Activated CD4-positive, alpha-beta T cell treated with anti-CD3 and anti-CD28 coated beads for 36 hours (primary cell): ENCODE data around the gene TNFRSF1A. TPM values are rescaled to one million over a fixed set of nuclear protein-coding genes. Genes with fewer than 3 reads are reported as not detected.
"Not testable (repeated sequence)": the region's sequence is repeated elsewhere in the genome, so short reads cannot be mapped to it uniquely, and the experiment has no call there.

Source experiments
- ATAC-seq: fragments of 200-7000 bp; cut with Tn5 transposase; one replicate; pipeline ENCODE4 v1.10.0; 2021; ENCODE audit warnings: mild to moderate bottlenecking, moderate library complexity
- CTCF ChIA-PET: fragments of 350-600 bp; sonication (Branson Sonifier 250); formaldehyde crosslinking; loops from one replicate; lab custom pipeline; 2021; ENCODE audit warnings: antibody characterized with exemption; lab: Charles Lee
- POLR2A ChIA-PET: fragments of 350-600 bp; sonication (Branson Sonifier 250); formaldehyde crosslinking; loops from one replicate; lab custom pipeline; 2021; ENCODE audit warnings: antibody characterized with exemption, inconsistent platforms; lab: Charles Lee
- DNase-seq: peaks from one replicate; pipeline ENCODE4 v3.0.0-alpha.2; 2020
- H3K27ac Mint-ChIP-seq: one replicate; pipeline ENCODE4 v1.8.0; 2021; ENCODE audit warnings: mixed read lengths
- H3K27me3 Mint-ChIP-seq: one replicate; pipeline ENCODE4 v1.8.0; 2021; ENCODE audit warnings: mixed read lengths
- H3K36me3 Mint-ChIP-seq: one replicate; pipeline ENCODE4 v1.8.0; 2021; ENCODE audit warnings: low read depth, mixed read lengths
- H3K4me1 Mint-ChIP-seq: one replicate; pipeline ENCODE4 v1.8.0; 2021; ENCODE audit warnings: mixed read lengths
- H3K4me3 Mint-ChIP-seq: one replicate; pipeline ENCODE4 v1.8.0; 2021; ENCODE audit warnings: mild to moderate bottlenecking, moderate library complexity, mixed read lengths
- H3K9me3 Mint-ChIP-seq: one replicate; pipeline ENCODE4 v1.8.0; 2021; ENCODE audit warnings: low read depth, mixed read lengths
- intact Hi-C, 2 experiments: fragments of 100-400 bp; cut with DNase I in 1 of 2; cut with micrococcal nuclease in 1 of 2; formaldehyde crosslinking; loops; one replicate each; pipeline versions ENCODE4 v1.14.2 to v1.15.1; 2022 to 2024; cut with DNase I, micrococcal nuclease
- total RNA-seq, 2 experiments: library from RNA; stranded (reverse); gene quantifications; one replicate each; pipeline ENCODE4 v1.2.3, GENCODE V29; 2021

TNFRSF1A gene
- total RNA-seq, 2 experiments from 2014 or later: 42.1 to 58.7 TPM

DNA sequence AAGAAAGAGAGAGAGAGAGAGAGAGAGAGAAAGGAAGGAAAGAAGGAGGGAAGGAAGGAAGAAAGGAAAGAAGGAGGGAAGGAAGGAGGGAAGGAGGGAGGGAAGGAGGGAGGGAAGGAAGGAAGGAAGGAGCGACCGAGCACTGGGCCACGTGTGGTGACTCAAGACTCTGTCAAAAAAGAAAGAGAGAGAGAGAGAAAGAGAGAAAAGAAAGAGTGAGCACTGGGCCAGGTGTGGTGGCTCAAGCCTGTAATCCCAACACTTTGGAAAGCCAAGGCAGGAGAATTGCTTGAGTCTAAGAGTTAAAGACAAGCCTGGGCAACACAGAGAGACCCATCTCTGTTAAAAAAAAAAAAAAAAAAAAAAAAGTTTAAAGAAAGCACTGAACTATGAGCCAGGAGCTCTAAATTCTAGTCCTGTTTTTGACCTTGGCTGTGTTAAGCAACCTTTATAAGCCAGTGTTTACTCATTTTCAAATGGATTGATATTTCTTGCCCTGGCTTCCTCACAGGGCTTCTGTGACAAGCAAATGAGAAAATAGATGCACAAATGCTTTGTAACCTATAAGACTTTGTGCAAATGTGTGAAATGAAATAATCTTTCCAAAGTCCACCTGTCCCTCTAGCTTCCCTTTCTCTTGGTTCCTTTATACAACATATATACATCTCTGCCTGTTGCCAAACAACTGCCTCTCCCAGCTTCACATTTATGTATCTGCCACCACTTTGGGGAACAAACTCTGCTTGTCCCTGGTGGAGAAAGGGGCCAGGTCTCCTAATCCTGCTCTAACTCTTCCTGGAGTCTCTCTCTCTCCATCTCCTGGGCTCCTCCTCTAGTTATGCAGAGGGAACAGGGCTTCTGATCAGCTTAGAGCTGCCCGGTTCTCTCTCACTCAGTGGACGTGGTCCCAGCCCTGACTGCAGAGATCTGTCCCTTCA is 47.5 kb downstream of the TNFRSF1A start:
- DNase-seq: no peak
- ChIA-PET CTCF (interaction anchor here (0.7 to 1.3 kb wide), 2 partner anchors 9 to 10 kb away, joined by 3 to 5 read pairs; no protein-coding TSS in a partner anchor), POLR2A (interaction anchor here (0.7 kb wide), 1 partner anchor 137 kb away, joined by 4 read pairs; no protein-coding TSS in a partner anchor)
- no peak overlapping the region for H3K4me3 Mint-ChIP-seq
- intact Hi-C loops: no loop called here
- no peaks in the 10 kb centered on the region for H3K36me3 Mint-ChIP-seq
- no peaks in the 10 kb centered on the region for H3K9me3 Mint-ChIP-seq
- ATAC-seq: no peak
- H3K27ac Mint-ChIP-seq: no peak overlapping the region
- H3K27me3 Mint-ChIP-seq: no peaks in the 10 kb centered on the region
- no peaks in the 10 kb centered on the region for H3K4me1 Mint-ChIP-seq

DNA sequence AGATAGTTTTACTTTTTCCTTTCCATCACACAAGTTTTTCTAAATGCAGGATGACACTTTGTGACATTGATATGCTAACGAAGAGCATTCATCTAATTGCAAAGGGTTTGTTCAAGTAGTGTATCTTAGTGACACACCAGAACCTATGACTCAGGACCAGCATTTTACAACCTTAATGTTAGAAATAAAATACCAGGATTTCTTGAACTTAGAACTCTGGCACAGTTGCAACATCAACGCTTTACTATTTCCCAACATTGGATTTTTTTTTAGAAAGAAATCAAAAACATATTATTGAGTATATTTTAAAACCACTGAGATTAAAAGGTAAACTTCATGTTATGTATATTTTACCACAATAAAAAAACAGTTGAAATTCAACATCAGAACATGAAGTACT is 49.3 kb downstream of the TNFRSF1A start:
- H3K36me3 Mint-ChIP-seq: no peaks in the 10 kb centered on the region
- H3K4me1 Mint-ChIP-seq: no peaks in the 10 kb centered on the region
- CTCF ChIA-PET: interaction anchor here (0.6 to 1.0 kb wide), 4 partner anchors 15 to 78 kb away, joined by 3 to 4 read pairs (median 3); no protein-coding TSS in a partner anchor
- H3K27me3 Mint-ChIP-seq: peaks cover 2% of the 10 kb centered on the region
- intact Hi-C loops: no loop called here
- H3K4me3 Mint-ChIP-seq: no peak overlapping the region
- H3K9me3 Mint-ChIP-seq: no peaks in the 10 kb centered on the region
- H3K27ac Mint-ChIP-seq: no peak overlapping the region
- POLR2A ChIA-PET: no interaction called here
- no peak for ATAC-seq
- no peak for DNase-seq

DNA sequence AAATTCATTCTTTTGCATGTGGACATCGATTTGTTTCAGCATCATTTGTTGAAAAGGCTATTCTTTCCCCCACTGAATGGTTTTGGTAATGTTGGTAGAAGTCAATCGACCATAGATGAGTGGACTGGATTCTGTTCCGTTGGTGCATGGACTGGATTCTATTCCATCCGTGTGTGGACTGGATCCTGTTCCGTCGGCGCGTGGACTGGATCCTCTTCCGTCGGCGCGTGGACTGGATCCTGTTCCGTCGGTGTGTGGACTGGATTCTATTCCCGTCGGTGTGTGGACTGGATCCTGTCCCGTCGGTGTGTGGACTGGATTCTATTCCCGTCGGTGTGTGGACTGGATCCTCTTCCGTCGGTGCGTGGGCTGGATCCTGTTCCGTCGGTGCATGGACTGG is 52.0 kb downstream of the TNFRSF1A start:
- ATAC-seq, H3K9me3 Mint-ChIP-seq, CTCF ChIA-PET, DNase-seq, POLR2A ChIA-PET, intact Hi-C loops, H3K36me3 Mint-ChIP-seq, H3K4me3 Mint-ChIP-seq, H3K27me3 Mint-ChIP-seq, H3K27ac Mint-ChIP-seq, H3K4me1 Mint-ChIP-seq: not testable (repeated sequence)

DNA sequence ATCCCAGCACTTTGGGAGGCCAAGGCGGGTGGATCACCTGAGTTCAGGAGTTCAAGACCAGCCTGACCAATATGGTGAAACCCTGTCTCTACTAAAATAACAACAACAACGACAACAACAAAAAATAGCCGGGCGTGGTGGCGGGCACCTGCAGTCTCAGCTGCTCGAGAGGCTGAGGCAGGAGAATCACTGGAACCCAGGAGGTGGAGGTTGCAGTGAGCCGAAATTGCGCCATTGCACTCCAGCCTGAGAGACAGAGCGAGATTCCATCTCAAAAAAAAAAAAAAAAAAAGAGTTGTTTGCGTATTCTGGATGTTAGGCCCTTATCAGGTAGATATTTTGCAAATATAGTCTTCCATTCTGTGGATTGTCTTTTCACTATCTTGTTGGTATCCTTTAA is 52.8 kb downstream of the TNFRSF1A start:
- H3K36me3 Mint-ChIP-seq, POLR2A ChIA-PET, H3K9me3 Mint-ChIP-seq, H3K4me1 Mint-ChIP-seq, H3K4me3 Mint-ChIP-seq, DNase-seq, intact Hi-C loops, H3K27ac Mint-ChIP-seq, H3K27me3 Mint-ChIP-seq, ATAC-seq: not testable (repeated sequence)
- CTCF ChIA-PET: interaction anchor here (2.1 kb wide), 1 partner anchor 10 kb away, joined by 6 read pairs; no protein-coding TSS in a partner anchor

DNA sequence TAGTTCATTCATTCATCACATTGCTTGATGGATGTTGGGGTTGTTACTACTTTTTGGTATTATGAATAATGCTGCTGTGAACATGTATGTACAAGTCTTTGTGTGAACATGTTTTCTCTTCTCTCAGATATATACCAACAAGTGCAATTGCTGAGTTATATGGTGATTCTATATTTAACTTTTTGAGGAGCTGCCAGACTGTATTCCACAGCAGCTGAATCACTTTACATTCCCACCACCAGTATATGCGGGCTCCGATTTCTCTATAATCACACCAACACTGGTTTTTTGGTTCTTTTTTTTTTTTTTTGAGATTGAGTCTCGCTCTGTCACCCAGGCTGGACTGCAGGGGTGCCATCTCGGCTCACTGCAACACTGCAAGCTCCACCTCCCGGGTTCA is 53.6 kb downstream of the TNFRSF1A start:
- ChIA-PET POLR2A (no interaction called here), CTCF (interaction anchor here (1.2 to 2.9 kb wide), 4 partner anchors 9 to 147 kb away, joined by 3 to 31 read pairs (median 5); no protein-coding TSS in a partner anchor)
- Mint-ChIP-seq H3K4me3 (no peak overlapping the region), H3K4me1 (peaks cover 2% of the 10 kb centered on the region), H3K27ac (no peak overlapping the region), H3K9me3 (no peaks in the 10 kb centered on the region), H3K27me3 (peaks cover 4% of the 10 kb centered on the region), H3K36me3 (no peaks in the 10 kb centered on the region)
- intact Hi-C loops: no loop called here
- ATAC-seq (no peak), DNase-seq (no peak)

DNA sequence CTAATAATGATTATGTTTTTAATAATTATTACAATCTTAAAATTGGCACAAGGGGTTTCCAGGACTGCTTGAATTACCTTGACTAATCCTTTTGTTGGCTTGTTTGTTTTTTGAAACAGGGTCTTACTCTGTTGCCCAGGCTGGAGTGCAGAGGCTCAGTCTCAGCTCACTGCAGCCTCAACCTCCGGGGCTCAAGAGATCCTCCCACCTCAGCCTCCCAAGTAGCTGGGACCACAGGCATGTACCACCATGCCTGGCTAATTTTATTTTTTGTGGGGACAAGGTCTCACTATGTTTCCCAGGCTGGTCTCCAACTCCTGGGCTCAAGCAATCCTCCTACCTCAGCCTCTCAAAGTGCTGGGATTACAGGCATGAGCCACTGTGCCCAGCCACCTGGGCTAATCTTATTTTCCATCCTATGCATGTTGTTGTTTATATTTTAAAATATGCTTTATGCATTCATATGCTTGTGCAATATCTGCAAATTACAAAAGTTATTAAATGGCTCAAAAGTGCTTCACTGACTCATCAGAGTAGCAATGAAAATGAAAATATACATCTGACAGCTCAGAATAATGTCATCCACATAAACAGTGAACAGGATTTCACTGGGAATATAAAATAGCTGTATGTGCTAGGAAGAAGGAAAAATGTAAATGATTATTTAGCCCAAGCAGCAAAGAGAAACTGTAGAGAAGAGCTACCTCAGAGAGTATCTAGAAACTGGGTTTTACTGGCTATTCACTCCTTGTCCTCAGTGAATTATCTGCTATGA is 56.2 kb downstream of the TNFRSF1A start:
- H3K36me3 Mint-ChIP-seq: no peaks in the 10 kb centered on the region
- ChIA-PET POLR2A (no interaction called here), CTCF (interaction anchor here (0.6 to 3.9 kb wide), 22 partner anchors 9 to 326 kb away, joined by 3 to 45 read pairs (median 4); no protein-coding TSS in a partner anchor)
- peaks cover 2% of the 10 kb centered on the region for H3K4me1 Mint-ChIP-seq
- intact Hi-C loops: loop anchor here (1.0 kb wide), 5 partner anchors 90 to 319 kb away; no protein-coding TSS in a partner anchor
- ATAC-seq: no peak
- H3K9me3 Mint-ChIP-seq: no peaks in the 10 kb centered on the region
- H3K27me3 Mint-ChIP-seq: peaks cover 4% of the 10 kb centered on the region
- H3K27ac Mint-ChIP-seq: no peak overlapping the region
- H3K4me3 Mint-ChIP-seq: no peak overlapping the region
- DNase-seq: no peak

DNA sequence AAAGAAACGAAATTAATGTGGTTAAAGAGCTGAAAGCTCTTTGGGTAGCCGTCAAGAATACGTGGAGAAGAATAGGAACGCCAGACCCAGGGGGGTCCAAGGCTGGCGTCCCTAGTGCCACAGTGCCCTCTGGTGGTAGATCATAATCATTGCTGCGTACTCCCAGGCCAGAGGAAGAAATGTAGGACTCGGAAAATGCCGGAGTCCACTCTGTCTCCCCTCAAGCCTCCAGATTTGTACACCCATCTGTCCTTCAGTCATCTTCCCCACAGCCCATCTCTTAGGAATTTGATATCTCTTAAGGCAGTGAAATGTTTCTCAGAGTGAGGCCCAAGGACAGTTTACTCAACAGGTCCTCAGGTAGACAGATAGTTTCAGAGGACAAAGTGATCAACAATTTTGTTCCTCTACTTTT is 56.8 kb downstream of the TNFRSF1A start:
- no peaks in the 10 kb centered on the region for H3K9me3 Mint-ChIP-seq
- intact Hi-C loops: loop anchor here (1.0 kb wide), 5 partner anchors 90 to 319 kb away; no protein-coding TSS in a partner anchor
- ChIA-PET POLR2A (no interaction called here), CTCF (interaction anchor here (0.5 to 3.9 kb wide), 24 partner anchors 9 to 296 kb away, joined by 3 to 45 read pairs (median 4); no protein-coding TSS in a partner anchor)
- ATAC-seq: peak; percentile 92
- H3K4me3 Mint-ChIP-seq: no peak overlapping the region
- H3K27ac Mint-ChIP-seq: no peak overlapping the region
- peaks cover 7% of the 10 kb centered on the region for H3K27me3 Mint-ChIP-seq
- H3K36me3 Mint-ChIP-seq: no peaks in the 10 kb centered on the region
- DNase-seq: peak; percentile 77
- peaks cover 2% of the 10 kb centered on the region for H3K4me1 Mint-ChIP-seq

DNA sequence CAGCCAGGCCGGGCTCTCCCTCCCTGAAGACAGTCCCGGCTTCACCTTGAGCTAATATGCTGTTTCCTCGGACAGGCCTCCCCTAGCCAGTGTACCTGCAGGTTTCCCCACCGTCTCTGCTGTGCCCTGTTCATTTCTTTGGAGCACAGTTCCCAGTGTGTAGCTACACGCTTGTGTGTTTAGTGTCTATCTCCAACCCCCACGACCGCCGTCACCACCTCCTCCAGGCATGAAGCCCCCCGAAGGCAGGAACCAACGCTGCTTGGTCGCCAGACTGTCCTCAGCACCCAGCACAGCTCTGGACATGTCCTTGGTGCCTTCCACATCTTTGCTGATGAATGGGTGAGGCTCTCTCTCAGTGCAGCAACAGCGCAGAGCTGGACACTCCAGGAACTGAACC is 57.6 kb downstream of the TNFRSF1A start:
- H3K4me1 Mint-ChIP-seq: peaks cover 2% of the 10 kb centered on the region
- H3K27me3 Mint-ChIP-seq: peaks cover 12% of the 10 kb centered on the region
- DNase-seq (no peak), ATAC-seq (no peak)
- no peak overlapping the region for H3K27ac Mint-ChIP-seq
- no peaks in the 10 kb centered on the region for H3K9me3 Mint-ChIP-seq
- H3K4me3 Mint-ChIP-seq: no peak overlapping the region
- H3K36me3 Mint-ChIP-seq: no peaks in the 10 kb centered on the region
- intact Hi-C loops: no loop called here
- ChIA-PET CTCF (interaction anchor here (0.5 to 3.9 kb wide), 26 partner anchors 8 to 295 kb away, joined by 3 to 45 read pairs (median 3); no protein-coding TSS in a partner anchor), POLR2A (no interaction called here)

DNA sequence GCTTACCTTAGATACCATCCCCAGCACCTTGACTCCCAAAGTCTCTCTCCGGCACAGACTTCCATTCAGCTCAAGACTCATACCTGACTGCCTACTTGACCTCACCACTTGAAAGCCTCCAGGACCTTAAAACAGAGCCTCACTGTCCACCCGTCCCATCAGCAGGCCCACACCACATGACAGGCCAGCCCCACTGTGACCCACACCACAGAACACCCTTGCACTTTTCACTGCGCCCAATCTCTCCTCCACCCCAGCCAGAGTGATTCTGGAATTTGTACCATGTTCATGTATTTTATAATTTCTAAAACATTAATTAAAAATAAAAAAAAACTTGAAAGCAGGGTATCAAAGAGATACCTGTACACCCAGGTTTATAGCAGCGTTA is 59.4 kb downstream of the TNFRSF1A start:
- ChIA-PET POLR2A (no interaction called here), CTCF (interaction anchor here (1.2 to 3.9 kb wide), 3 partner anchors 88 to 293 kb away, joined by 4 to 45 read pairs (median 27); no protein-coding TSS in a partner anchor)
- H3K9me3 Mint-ChIP-seq: no peaks in the 10 kb centered on the region
- ATAC-seq (no peak), DNase-seq (no peak)
- H3K27ac Mint-ChIP-seq: no peak overlapping the region
- intact Hi-C loops: no loop called here
- H3K4me3 Mint-ChIP-seq: no peak overlapping the region
- peaks cover 9% of the 10 kb centered on the region for H3K27me3 Mint-ChIP-seq
- no peaks in the 10 kb centered on the region for H3K36me3 Mint-ChIP-seq
- peaks cover 7% of the 10 kb centered on the region for H3K4me1 Mint-ChIP-seq

DNA sequence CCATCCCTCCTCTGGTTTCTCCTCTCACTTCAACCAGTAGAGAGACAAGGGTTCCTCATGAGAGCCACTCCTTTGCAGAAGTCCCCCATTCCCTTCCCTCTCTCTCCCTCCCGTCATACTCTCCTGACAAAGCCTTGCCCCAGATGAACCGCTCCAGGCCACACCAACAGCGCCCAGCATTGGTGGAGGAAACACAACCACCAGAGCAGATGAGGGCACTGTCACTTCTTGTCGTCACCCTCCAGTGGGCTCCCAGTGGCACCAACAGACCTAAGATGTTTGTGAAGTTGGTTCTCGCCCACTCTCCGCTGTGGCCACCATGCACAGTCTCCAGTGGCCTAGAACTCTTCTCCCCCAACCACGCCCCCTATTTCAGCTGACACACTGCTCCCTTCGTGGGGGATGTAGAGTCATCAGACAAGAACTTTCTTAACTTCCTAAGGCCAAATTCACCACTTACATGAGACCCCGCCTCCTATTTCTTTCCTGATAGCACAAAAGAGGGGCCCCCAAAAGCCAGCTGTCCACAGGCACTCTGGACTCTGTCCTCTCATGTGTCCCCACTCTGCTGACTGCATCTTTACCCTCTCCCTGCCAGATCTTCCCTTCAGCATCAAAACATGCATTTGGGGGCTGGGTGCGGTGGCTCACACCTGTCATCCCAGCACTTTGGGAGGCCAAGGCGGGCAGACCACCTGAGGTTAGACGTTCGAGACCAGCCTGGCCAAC is 60.6 kb downstream of the TNFRSF1A start:
- no peak overlapping the region for H3K4me3 Mint-ChIP-seq
- ChIA-PET POLR2A (no interaction called here), CTCF (interaction anchor here (3.9 kb wide), 1 partner anchor 87 kb away, joined by 45 read pairs; no protein-coding TSS in a partner anchor)
- H3K4me1 Mint-ChIP-seq: peaks cover 7% of the 10 kb centered on the region
- ATAC-seq (no peak), DNase-seq (no peak)
- no peaks in the 10 kb centered on the region for H3K9me3 Mint-ChIP-seq
- no peaks in the 10 kb centered on the region for H3K36me3 Mint-ChIP-seq
- intact Hi-C loops: no loop called here
- peaks cover 9% of the 10 kb centered on the region for H3K27me3 Mint-ChIP-seq
- no peak overlapping the region for H3K27ac Mint-ChIP-seq
